Left colon (tissue), 2 donors: Measurements from ENCODE around the gene FHDC1. TPM values are rescaled to one million over a fixed set of nuclear protein-coding genes. Genes with fewer than 3 reads are reported as not detected.

Experiments
- ATAC-seq: fragments of 200-7000 bp; cut with Tn5 transposase; one replicate; pipeline ENCODE4 v1.9.1; 2020; ENCODE audit warnings: mild to moderate bottlenecking, moderate library complexity
- DNase-seq, 2 donors: peaks; one replicate each; pipeline ENCODE4 v3.0.0-alpha.2; 2020
- intact Hi-C, 2 donors: fragments of 100-400 bp; cut with DNase I in 1 of 2; cut with micrococcal nuclease in 1 of 2; formaldehyde crosslinking; loops; one replicate each; pipeline versions ENCODE4 v1.11.2 to v1.14.0; 2022; cut with DNase I, micrococcal nuclease
- total RNA-seq, 2 donors: library from RNA; stranded (reverse); fragmentation: NEBNext Ultra II Directional; extraction: Animal tissue kit (Norgen Biotek cat#: 25700); gene quantifications; one replicate each; pipeline ENCODE4 v1.2.1, GENCODE V29; 2021
- donor health status: DM: no; HTN: no; CAD: no.
- donor health status: DM: yes; HTN: yes; CAD: no.

Gene FHDC1
- total RNA-seq, 2 donors from 2014 or later = 14.9 to 15.2 TPM

DNA sequence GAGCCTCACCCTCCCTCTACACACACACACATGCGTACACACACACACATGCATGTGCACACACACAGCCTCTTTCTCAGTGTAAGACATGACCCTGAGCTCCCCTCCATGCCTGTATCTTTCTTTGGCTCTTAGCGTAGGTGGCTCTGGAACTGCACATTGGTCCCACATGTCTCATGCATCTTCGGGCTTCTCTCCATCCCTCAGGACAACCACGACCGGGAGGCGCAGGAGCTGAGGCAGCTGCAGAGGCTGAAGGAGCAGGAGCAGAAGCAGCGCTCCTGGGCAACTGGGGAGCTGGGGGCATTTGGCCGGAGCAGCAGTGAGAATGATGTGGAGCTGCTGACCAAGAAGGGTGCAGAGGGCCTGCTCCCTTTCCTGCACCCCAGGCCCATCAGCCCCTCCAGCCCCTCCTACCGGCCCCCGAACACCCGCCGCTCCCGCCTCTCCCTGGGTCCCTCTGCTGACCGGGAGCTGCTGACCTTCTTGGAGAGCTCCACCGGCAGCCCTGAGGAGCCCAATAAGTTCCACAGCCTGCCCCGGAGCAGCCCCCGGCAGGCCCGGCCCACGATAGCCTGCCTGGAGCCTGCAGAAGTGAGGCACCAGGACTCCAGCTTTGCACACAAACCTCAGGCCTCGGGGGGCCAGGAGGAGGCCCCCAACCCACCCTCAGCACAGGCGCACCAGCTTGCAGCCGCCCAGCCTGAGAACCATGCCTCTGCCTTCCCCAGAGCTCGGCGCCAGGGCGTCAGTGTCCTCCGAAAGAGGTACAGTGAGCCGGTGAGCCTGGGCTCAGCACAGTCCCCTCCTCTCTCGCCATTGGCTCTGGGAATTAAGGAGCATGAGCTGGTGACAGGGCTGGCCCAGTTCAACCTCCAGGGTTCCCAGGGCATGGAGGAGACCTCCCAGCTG lies 38.6 kb downstream of the FHDC1 start:
- intact Hi-C loops = no loop called here
- DNase-seq (no peak), ATAC-seq (no peak)

DNA sequence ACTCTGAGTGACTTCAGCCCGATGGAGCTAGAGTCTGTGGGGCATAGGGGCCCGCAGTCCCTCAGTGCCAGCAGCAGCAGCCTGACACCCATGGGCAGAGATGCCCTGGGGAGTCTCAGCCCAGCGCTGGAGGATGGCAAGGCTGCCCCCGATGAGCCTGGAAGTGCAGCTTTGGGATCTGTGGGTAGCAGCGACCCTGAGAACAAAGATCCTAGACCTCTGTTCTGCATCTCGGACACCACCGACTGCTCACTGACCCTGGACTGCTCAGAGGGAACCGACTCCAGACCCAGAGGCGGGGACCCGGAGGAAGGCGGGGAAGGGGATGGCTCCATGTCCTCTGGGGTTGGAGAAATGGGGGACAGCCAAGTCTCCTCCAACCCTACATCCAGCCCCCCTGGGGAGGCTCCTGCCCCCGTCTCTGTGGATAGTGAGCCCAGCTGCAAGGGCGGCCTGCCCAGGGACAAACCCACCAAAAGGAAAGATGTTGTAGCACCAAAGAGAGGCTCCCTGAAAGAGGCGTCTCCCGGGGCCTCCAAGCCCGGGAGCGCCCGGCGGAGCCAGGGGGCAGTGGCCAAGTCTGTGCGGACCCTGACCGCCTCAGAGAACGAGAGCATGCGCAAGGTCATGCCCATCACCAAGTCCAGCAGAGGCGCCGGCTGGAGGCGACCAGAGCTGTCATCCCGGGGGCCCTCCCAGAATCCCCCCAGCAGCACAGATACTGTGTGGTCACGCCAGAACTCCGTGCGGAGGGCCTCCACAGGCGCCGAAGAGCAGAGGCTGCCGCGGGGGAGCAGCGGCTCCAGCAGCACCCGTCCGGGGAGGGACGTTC lies 39.5 kb downstream of the FHDC1 start:
- intact Hi-C loops = no loop called here
- ATAC-seq (peak; percentile 13), DNase-seq (no peak)

DNA sequence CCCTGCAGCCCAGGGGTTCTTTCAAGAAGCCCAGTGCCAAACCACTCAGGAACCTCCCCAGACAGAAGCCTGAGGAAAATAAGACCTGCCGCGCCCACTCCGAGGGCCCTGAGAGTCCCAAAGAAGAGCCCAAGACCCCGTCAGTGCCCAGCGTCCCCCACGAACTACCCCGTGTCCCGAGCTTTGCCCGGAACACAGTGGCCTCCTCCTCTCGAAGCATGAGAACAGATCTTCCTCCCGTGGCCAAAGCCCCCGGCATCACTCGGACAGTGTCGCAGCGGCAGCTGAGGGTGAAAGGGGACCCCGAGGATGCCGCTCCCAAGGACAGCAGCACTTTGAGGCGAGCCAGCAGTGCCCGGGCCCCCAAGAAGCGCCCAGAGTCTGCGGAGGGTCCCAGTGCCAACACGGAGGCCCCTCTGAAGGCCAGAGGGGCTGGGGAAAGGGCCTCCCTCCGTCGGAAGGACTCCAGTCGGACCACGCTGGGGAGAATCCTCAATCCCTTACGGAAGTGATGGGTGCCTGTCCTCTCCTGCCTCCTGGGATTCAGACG lies 40.2 kb downstream of the FHDC1 start:
- intact Hi-C loops = no loop called here
- ATAC-seq (peak; percentile 7), DNase-seq (no peak)

DNA sequence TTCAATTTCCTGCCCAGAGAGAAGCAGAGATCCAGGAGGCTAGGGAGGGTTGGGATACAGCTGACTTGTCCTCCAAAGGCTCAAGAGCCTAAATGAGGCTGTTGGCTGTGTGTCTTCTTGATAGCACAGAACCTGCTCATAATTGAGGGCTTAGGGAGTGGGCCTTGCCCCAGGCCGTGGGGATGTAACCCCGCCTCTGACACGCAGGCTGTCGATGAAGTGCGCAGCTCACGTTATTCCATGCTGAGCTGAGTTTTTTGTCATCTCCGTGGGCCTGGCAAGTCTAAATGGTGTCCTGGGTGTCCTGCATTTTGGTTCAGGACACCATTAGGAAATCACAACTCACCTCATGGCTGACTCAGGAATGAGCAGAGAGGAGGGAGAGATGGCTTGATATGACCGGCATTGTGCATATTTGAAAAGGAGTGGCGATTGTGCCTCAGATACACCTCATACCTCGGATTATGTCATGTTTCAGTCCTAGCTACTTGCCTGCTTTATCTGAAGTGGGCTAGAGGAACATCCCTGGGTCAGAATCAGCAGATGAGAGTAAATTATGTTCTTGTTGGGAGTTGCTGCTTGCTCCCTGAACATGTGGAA lies 43.7 kb downstream of the FHDC1 start:
- no peak for DNase-seq
- no peak for ATAC-seq
- intact Hi-C loops = no loop called here

DNA sequence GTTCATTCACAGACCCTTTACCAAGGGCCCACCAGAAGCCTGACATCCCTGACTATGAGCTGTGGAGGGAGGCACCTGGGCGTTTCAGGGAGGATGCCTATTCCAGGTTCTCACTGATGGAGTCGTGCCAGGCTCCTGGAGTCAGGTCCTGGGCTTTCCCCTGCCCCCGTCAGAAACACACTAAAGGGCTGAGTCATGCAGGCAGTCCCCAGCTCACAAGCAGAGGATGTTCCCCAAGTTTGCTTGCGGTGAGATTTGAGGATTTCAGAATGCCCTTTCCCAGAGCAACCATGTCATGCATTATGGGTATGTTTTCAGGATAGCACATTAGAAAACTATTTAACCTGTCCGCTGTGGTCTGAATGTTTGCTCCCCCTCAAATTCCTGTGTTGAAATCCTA lies 45.2 kb downstream of the FHDC1 start:
- ATAC-seq = no peak
- no peak for DNase-seq
- intact Hi-C loops = no loop called here

DNA sequence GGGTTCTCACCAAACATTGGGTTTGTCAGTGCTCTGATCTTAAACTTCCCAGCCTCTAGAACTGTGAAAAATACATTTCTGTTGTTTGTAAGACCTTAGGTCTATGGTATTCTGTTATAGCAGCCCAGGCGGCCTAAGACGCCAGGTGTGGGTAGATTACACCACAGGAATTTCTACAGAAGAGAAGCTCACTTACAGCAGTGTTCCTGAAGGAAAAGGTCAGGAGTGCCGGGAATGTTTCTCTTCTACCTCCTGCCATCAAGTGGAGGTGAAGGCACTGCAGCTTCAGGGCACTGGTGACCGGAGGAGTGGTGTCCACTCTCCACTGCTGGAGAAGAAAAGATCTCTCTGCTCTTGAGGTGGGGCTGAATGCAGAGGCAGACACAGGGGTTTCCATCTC lies 45.7 kb downstream of the FHDC1 start:
- intact Hi-C loops = no loop called here
- DNase-seq = no peak
- peak; percentile 34 for ATAC-seq

DNA sequence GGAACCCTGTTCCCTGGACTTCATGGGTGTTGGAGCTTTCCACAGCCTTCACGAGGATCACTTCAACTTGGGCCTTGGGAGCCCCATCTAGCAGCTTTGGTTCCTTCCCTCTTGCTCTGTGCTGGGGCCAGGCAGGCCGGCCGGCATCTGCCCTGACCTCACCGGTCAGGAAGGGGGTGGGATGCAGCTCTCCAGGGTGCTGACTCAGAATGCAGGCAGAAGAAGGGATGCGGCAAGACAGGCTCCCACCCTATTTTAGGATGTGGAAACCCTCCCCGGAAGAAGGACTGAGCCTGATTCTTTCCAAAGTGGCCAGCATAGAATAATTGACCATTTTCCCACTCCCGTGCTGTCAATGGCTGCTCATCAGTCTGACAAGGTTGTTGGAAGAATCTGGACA lies 47.1 kb downstream of the FHDC1 start:
- intact Hi-C loops = no loop called here
- no peak for ATAC-seq
- no peak for DNase-seq

DNA sequence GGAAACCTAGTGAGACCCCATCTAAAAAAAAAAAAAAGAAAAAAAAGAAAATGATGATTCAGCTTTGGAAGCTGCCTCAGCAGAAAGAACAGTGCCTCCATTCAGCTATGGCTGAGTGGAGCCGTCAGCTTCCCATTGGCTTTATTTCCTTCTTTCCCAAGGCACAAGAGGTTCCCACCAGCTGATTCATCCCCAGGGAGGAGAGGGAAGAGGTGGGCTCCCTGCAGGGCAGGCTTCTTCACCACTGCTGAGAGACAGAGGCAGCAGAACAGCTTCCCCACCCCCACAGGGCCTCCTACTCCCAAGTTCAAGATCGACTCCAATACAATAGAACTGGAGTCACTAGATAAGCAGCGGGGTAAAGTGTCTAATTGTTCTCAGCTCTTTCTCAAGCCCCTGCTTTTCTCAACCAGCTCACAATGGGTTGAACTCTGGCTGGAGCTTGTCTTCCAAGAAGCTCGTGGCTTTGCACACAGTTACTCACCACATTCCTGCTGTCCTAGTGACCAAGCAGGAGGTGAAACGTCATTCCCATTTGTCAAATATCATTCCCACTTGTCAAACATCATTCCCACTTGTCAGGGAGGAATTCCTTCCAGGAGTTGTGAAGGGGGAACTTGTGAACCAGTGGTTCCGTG lies 47.8 kb downstream of the FHDC1 start:
- intact Hi-C loops = no loop called here
- DNase-seq = no peak
- ATAC-seq = no peak

DNA sequence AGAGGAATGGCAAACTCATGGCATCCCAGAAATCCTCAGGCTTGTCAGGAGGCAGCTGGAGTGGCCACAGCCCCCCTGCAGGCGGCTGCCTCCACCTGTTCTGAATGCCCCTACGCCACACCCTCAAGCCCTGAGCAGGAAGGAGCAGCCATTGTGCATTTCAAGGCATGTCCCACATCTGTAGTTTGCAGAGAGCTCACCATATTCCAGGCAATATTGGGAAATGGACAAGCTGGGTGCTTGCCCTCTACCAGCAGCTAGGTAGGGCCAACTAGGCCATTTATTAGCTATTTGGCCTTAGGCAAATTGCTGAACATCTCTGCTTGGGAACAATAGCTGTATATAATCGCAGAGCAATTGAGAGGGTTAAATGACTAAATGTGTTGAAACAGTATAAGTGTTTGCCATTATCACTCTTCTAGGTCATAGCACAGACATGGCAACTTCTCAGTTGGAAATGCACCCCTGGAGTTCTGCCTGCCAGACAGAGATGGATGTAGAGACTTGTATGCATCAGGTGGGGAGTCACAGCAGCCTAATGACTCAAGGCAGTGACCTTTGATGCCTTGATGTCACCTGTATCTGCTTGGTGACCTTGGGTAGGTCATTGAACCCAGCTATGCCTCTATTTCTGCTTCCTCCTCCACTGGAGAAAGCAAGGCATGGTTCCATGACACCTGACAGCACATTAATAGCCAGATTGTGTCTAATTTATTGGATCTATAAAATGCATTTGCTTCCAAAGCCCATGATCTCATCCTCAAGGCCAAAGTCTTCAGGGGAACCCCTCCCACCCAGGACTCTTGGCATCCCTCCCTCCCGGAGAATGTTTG lies 52.8 kb downstream of the FHDC1 start:
- ATAC-seq = no peak
- DNase-seq = no peak
- intact Hi-C loops = no loop called here

DNA sequence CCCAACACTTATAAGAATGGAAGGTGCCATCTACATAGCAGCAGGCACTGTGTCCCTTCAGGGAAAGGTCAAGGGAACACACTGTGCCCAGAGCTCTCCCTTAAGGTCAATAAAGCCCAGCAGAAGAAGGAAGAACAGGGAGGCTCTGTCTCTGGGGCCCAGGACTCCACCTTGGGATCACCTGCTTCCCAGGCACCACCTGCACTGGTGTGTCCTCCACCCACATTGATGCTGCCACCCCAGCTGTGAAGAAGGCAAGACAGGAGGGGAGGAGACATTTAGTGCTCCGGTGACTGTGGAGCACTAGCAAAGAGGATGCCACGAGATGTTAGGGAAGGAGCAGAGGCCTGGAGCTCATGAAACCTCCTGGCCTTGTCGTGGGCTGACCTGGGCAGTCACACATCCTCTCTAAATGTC lies 53.4 kb downstream of the FHDC1 start:
- intact Hi-C loops = no loop called here
- ATAC-seq (peak; percentile 84), DNase-seq (peak in 1 of 2 donors; percentile 62)

DNA sequence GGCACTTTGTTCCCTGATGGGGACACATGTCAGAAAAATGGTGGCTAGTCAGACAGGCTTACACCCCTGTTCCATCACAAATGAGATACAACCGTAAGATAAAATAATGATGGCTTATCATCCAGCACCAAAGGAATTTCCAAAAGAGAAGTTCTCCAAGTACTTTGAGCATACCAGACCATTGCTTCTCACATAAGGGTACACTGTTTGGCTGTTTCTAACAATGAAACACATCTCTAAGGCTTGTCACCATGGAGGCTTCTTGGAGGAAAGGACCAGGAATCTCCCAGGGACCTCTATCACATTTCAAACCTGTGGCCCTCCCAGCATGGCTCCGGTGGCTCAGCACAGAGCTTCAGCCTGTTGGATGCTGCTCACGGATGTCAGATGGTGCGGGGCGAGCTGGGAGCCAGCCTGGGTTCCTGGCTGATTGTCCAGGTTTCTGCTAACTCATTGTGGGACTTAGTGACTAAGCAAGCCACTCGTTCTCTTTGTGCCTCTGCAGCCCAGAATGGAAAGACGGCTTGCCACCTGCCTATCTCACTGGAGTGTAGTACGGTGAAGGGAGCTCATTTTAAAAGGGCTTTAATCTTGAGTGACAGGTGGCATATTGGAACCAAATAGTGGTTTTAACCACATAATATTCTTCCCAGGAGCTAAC lies 54.5 kb downstream of the FHDC1 start:
- intact Hi-C loops = no loop called here
- no peak for DNase-seq
- ATAC-seq = no peak

DNA sequence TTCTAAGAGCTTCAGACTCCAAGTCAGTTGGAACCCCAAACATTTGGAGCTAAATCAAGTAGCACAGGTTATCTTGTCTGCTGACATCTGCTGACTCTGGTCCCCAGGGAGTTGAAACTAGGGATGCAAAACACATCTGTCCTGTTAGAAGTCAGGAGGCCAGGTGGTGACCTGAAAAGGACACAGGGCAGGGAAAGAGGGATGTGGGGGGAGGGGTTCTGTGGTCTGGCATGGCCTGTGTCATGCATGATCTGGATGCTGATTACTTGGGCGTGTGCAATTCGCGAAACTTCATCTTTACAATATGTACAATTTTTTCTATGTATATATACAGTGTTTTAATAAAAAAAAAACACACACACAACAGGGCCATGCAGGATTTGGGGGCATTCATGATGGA lies 55.3 kb downstream of the FHDC1 start:
- intact Hi-C loops = no loop called here
- DNase-seq (no peak), ATAC-seq (no peak)

DNA sequence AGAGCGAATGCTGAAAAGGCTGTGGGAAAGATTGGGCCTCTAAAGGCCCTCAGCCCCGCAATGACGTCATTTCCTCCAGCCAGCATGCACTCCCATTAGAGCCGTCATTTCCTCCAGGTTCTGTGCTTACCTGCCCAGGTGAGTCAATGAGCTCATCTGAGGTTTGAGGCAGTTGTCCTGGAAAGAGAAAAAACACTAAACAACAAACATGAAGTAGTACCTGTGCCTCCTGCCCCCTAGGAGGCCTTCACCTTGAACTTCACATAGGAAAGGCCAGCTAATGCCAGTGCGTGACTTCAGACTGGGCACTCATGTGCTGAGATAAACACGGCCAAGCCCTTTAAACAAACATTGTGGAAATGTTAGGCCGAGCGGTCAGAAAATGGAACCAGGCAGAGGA lies 55.9 kb downstream of the FHDC1 start:
- intact Hi-C loops = no loop called here
- ATAC-seq = peak; percentile 53

DNA sequence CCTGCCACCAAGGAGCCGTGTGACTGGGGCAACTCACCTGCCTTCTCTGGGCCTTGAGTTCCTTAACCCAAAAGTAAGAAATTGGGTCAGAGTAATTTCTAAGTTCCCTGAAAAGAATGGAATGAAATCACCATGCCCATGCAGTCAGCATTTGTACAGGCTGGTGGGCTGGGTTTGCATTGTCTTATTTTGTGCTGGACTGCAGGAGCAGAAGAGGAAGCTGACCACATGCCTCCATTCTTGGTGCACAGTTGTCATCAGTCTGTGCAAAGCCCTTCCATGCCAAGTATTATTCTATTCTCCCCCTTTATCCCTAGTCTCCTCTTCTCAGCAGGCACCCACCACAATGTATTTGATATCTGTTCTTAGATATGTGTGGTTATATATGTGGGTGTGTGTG lies 56.3 kb downstream of the FHDC1 start:
- DNase-seq (no peak), ATAC-seq (no peak)
- intact Hi-C loops = no loop called here

More for the DNA sequence above, 55.9 kb downstream of the FHDC1 start:
- DNase-seq = no peak

DNA sequence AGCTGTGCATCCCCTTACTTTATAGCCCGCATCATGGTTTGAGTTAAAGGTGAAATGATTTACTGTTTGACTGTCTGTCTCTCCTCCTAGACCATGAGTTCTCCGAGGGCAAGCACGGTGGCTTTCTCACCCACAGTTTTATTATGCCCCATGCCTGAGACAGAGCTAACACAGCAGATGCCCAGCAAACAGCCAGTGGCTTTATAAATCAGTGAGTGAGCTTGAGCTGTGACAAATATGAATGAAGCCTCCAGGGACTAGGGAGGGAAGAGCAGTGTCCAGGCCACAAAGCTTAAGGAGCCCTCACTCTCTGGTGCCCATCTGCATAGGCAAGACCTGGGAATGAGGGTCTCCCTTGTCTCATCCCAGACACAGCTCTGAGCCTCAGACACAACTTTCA lies 57.9 kb downstream of the FHDC1 start:
- intact Hi-C loops = no loop called here
- ATAC-seq (no peak), DNase-seq (no peak)

DNA sequence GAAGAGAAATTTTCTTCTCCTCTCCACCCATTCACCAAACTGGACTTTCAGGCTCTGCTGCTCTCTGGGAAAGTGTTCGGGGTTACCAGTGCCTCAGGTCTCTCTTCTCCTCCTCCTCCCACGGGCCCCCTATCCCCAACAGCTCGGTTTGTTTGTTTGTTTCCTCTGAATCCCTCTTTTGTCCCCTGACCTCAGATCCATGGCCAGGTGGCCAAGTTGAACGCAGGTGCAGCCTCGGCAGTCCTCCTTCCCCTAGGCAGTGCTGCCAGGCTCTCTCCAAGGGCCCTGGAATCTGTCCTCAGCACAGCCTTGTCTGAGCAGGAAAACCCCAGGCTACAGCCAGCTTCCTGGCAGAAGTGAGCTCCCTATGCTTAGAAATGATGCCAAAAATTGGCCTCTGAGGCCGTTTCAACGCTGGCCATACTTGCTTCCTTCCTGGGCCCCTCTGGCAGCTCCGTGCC lies 60.0 kb downstream of the FHDC1 start:
- no peak for DNase-seq
- no peak for ATAC-seq
- intact Hi-C loops = no loop called here

DNA sequence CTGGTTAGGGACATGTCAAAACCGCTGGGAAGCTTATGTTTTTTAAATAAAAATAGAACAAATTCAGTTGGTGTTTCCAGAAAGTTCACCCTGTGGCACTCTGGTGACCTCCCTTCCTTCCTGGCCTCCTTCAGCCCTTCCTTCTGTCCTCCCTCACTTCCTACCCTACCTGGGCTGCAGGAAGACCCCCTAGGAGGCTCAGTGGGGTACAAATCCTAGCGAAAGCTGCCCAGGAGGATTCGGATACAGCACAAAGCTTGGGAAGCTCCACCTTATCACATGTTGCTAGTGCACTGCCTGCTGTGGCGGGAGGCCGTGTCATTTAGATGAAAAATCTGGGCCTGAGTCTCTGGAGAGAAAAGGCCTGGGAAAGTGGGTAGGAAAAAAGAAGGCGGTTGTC lies 60.5 kb downstream of the FHDC1 start:
- DNase-seq (no peak), ATAC-seq (no peak)
- intact Hi-C loops = no loop called here

DNA sequence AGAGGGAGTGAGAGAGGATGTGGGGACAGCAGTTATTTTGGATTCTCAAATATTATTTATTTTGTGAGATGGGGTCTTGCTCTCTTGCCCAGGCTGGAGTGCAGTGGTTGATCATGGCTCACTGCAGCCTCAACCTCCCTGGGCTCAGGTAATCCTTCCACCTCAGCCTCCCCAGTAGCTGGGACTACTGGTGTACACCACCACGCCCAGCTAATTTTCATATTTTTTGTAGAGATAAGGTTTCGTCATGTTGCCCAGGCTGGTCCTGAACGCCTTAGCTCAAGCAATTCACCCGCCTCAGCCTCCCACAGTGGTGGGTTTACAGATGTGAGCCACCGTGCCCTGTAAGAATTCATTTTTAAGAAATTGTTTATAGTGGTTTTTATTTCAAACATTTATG lies 61.2 kb downstream of the FHDC1 start:
- DNase-seq (no peak), ATAC-seq (no peak)
- intact Hi-C loops = no loop called here
